GM23248 (cell line): ENCODE measurements around the gene PTBP1. TPM values are rescaled to one million over a fixed set of nuclear protein-coding genes. Genes with fewer than 3 reads are reported as not detected.

ENCODE experiments used
- DNase-seq: peaks from one replicate; pipeline ENCODE4 v3.0.0-alpha.2; 2015
- H2AFZ ChIP-seq: fragments of 200-600 bp; sonication (generic); 2 replicates; pipeline ENCODE4 v1.6.1; 2016; ENCODE audit warnings: antibody characterized with exemption
- H3F3A ChIP-seq: fragments of 200-600 bp; sonication (generic); 2 replicates; pipeline ENCODE4 v1.6.1; 2016; ENCODE audit warnings: mild to moderate bottlenecking, antibody characterized with exemption, mixed run types; ENCODE audit not compliant: insufficient read depth
- H3K27ac ChIP-seq: fragments of 200-600 bp; sonication (generic); 2 replicates; pipeline ENCODE4 v1.5.1; 2016; ENCODE audit warnings: mild to moderate bottlenecking
- H3K27me3 ChIP-seq: fragments of 200-600 bp; sonication (generic); replicated peaks from 2 replicates; pipeline ENCODE4 v1.6.1; 2016; ENCODE audit warnings: mild to moderate bottlenecking; ENCODE audit not compliant: insufficient read depth
- H3K36me3 ChIP-seq: fragments of 200-600 bp; sonication (generic); 2 replicates; pipeline ENCODE4 v1.6.1; 2016; ENCODE audit warnings: low read depth, mild to moderate bottlenecking
- H3K4me1 ChIP-seq: fragments of 200-600 bp; sonication (generic); 2 replicates; pipeline ENCODE4 v1.6.1; 2016; ENCODE audit warnings: mild to moderate bottlenecking; ENCODE audit not compliant: insufficient read depth
- H3K4me2 ChIP-seq: fragments of 200-600 bp; sonication (generic); one replicate; pipeline ENCODE4 v1.6.1; 2016; ENCODE audit warnings: mild to moderate bottlenecking; ENCODE audit not compliant: unreplicated experiment
- H3K4me3 ChIP-seq: fragments of 200-600 bp; sonication (generic); 2 replicates; pipeline ENCODE4 v1.5.1; 2016; ENCODE audit warnings: mild to moderate bottlenecking
- H3K79me2 ChIP-seq: fragments of 200-600 bp; sonication (generic); 2 replicates; pipeline ENCODE4 v1.6.1; 2016; ENCODE audit warnings: mild to moderate bottlenecking; ENCODE audit not compliant: insufficient read depth
- H3K9ac ChIP-seq: fragments of 200-600 bp; sonication (generic); 2 replicates; pipeline ENCODE4 v1.6.1; 2016; ENCODE audit warnings: mild to moderate bottlenecking
- H3K9me2 ChIP-seq: fragments of 200-600 bp; sonication (generic); 2 replicates; pipeline ENCODE4 v1.6.1; 2016; ENCODE audit warnings: mixed run types, mild to moderate bottlenecking, moderate library complexity; ENCODE audit not compliant: insufficient read depth
- H3K9me3 ChIP-seq: fragments of 200-600 bp; sonication (generic); one replicate; pipeline ENCODE4 v1.6.1; 2017; ENCODE audit warnings: low read depth
- H4K20me1 ChIP-seq: fragments of 200-600 bp; sonication (generic); 2 replicates; pipeline ENCODE4 v1.6.0; 2016; ENCODE audit not compliant: insufficient read depth
- EZH2 ChIP-seq: fragments of 200-600 bp; sonication (generic); IDR thresholded peaks from 2 replicates; pipeline ENCODE4 v1.6.1; 2018; ENCODE audit warnings: antibody characterized with exemption, mild to moderate bottlenecking; ENCODE audit not compliant: insufficient read depth, poor library complexity, severe bottlenecking
- EZH2phosphoT487 ChIP-seq: fragments of 200-600 bp; sonication (generic); IDR thresholded peaks from 2 replicates; pipeline ENCODE4 v1.6.1; 2018; ENCODE audit warnings: antibody characterized with exemption, moderate library complexity, mild to moderate bottlenecking, low read depth; ENCODE audit not compliant: insufficient read depth
- WGBS, 2 experiments: methylation state at CpG; one replicate each; pipeline ENCODE4 v1.1.6; 2015 to 2017; ENCODE audit warnings: low lambda C conversion rate in 2 of 2, low coverage in 1 of 2; ENCODE audit errors: missing lambda C conversion rate in 2 of 2; 5-methylcytosine and 5-hydroxymethylcytosine counted together
- in situ Hi-C: fragments of 300-500 bp; cut with MboI; formaldehyde crosslinking; loops from 2 replicates; pipeline ENCODE4 v1.15.0; 2020
- polyA plus RNA-seq: library from polyadenylated mRNA; unstranded; fragments of >200 nt; fragmentation: Nextera tagmentation; extraction: Ambion mirVana; gene quantifications from 2 replicates; pipeline ENCODE4 v1.2.1, GENCODE V29; 2016
- total RNA-seq: library from RNA; depleted of rRNA; stranded (reverse); fragments of >200 nt; shearing (Covaris generic); gene quantifications from 2 replicates; pipeline ENCODE4 v1.2.3, GENCODE V29; 2014

Gene PTBP1
- total and polyA plus RNA-seq, 2 experiments from 2014 or later = 160 to 175 TPM

GRCh38 chr19:795691-796581 is 1.3 kb upstream of the PTBP1 start:
- in situ Hi-C loops = no loop called here
- peaks cover 19% of the 10 kb centered on the region; the same call in 1 of the 2 replicates for H4K20me1 ChIP-seq
- peaks cover 8% of the 10 kb centered on the region for H3F3A ChIP-seq
- WGBS, 2 experiments = 72 to 83% methylated on average over 33 to 39 of the region's 39 CpGs
- H3K4me2 ChIP-seq = peak overlapping the region; percentile 84
- no peak overlapping the region; the same call in 1 of the 2 replicates for H3K27ac ChIP-seq
- H2AFZ ChIP-seq = peak overlapping the region; percentile 86
- peak overlapping the region; percentile 78 for H3K4me3 ChIP-seq
- H3K9me3 ChIP-seq = no peaks in the 10 kb centered on the region
- DNase-seq = no peak
- TF ChIP-seq EZH2phosphoT487 = no peak
- TF ChIP-seq EZH2 = no peak
- peak overlapping the region; percentile 86 for H3K9ac ChIP-seq
- H3K36me3 ChIP-seq = 0 out of 2 replicates have a peak, but pooled peaks cover 10% of the 10 kb centered on the region
- H3K27me3 ChIP-seq = no peaks in the 10 kb centered on the region
- H3K4me1 ChIP-seq = peaks cover 18% of the 10 kb centered on the region
- H3K9me2 ChIP-seq = no peaks in the 10 kb centered on the region
- peaks cover 31% of the 10 kb centered on the region for H3K79me2 ChIP-seq

GRCh38 chr19:797528-798414 is 519 bp downstream of the PTBP1 start:
- Histone ChIP-seq H3K36me3 (0 out of 2 replicates have a peak, but pooled peaks cover 10% of the 10 kb centered on the region), H4K20me1 (peaks cover 30% of the 10 kb centered on the region), H3K4me1 (peaks cover 32% of the 10 kb centered on the region), H3F3A (peaks cover 8% of the 10 kb centered on the region), H3K4me3 (peak overlapping the region; percentile 86), H3K79me2 (peaks cover 49% of the 10 kb centered on the region), H3K4me2 (peak overlapping the region; percentile 98), H3K9me3 (no peaks in the 10 kb centered on the region), H3K27ac (peak overlapping the region; percentile 93), H2AFZ (no peak overlapping the region), H3K9ac (peak overlapping the region; percentile 94), H3K9me2 (no peaks in the 10 kb centered on the region), H3K27me3 (no peaks in the 10 kb centered on the region)
- no peak for TF ChIP-seq EZH2
- 2 to 3% methylated on average over 22 to 66 of the region's 129 CpGs for WGBS, 2 experiments
- in situ Hi-C loops = no loop called here
- peak; percentile 96 for DNase-seq

DNA sequence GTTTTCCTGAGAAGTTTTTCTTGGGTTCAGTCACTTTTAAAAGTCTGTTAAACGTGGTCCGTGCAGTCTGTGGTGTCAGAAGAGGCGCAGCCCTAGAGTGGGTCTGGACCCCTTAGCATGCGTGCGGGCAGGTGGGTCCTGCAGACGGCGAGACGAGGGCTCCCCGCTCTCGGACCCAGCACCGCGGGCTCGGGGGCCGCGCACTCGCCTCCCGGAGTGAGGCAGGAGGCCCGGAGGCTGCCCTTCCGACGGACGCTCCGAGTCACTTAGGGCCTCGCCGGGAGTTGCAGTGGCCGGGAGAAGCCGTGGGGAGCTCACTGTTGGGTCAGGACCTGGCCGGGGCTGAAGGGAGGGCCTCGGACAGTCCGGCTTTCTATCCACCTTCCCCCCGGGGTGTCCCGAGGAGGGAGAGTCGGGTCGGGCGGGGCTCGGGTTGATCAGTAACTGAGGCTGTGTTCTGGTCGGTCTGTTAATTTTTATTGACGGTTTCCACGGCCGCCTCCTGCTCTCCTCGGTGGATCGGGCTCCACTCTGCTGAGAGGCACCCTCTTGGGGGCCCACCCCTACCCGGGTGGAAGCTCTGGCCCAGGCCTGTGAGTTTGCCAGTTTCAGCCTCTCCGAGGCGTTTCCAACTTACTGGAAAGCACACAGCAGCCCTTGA is 1.3 kb downstream of the PTBP1 start:
- Histone ChIP-seq H3K4me3 (peak overlapping the region; percentile 86), H3K27me3 (no peaks in the 10 kb centered on the region), H3K4me2 (peak overlapping the region; percentile 98), H3K36me3 (0 out of 2 replicates have a peak, but pooled peaks cover 10% of the 10 kb centered on the region), H3K27ac (peak overlapping the region; percentile 93), H3K4me1 (peaks cover 32% of the 10 kb centered on the region), H2AFZ (no peak overlapping the region), H3K9me2 (no peaks in the 10 kb centered on the region), H4K20me1 (peaks cover 30% of the 10 kb centered on the region), H3F3A (peaks cover 8% of the 10 kb centered on the region), H3K9me3 (no peaks in the 10 kb centered on the region), H3K79me2 (peaks cover 57% of the 10 kb centered on the region), H3K9ac (peak overlapping the region; percentile 94)
- WGBS, 2 experiments = 1% methylated on average over 38 of the region's 44 CpGs
- TF ChIP-seq EZH2phosphoT487 (no peak), EZH2 (no peak)
- peak; percentile 57 for DNase-seq
- in situ Hi-C loops = no loop called here
